ENCODE measurements around the gene RXFP1. TPM values are rescaled to one million over a fixed set of nuclear protein-coding genes. Genes with fewer than 3 reads are reported as not detected.

The RXFP1 gene
- total and polyA plus RNA-seq, 12 donors: 0.78 to 15.3 (median 6.7) TPM

DNA sequence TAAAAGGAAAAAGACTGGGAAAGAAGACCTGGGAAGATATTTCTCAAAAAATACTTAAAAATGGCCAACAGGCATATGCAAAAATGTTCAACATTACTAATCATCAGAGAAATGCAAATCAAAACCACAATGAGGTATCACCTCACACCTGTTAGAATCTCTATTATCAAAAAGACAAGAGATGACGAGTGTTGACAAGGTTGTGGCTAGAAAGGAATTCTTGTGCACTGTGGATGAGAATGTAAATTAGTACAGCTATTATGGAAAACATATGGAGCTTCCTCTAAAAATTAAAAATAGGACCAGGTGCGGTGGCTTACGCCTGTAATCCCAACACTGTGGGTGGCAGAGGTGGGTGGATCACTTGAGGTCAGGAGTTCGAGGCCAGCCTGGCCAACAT, 100.0 kb downstream of the RXFP1 start:
- Histone ChIP-seq H3K4me3 (no peak overlapping the region), H3K9me3 (replicated peaks in 1 of 3) (no peaks in the 10 kb centered on the region), H3K27me3 (no peaks in the 10 kb centered on the region), H3K4me1 (replicated peaks in 1 of 2) (no peaks in the 10 kb centered on the region), H3K27ac (no peak overlapping the region), H3K36me3 (replicated peaks in 1 of 2) (no peaks in the 10 kb centered on the region)
- WGBS, 4 donors: 79 to 88% (median 86%) methylated on average over 4 of the region's 4 CpGs
- DNase-seq: no peak
- intact Hi-C loops (cut with DNase I): no loop called here
- TF ChIP-seq, protein P1, sequence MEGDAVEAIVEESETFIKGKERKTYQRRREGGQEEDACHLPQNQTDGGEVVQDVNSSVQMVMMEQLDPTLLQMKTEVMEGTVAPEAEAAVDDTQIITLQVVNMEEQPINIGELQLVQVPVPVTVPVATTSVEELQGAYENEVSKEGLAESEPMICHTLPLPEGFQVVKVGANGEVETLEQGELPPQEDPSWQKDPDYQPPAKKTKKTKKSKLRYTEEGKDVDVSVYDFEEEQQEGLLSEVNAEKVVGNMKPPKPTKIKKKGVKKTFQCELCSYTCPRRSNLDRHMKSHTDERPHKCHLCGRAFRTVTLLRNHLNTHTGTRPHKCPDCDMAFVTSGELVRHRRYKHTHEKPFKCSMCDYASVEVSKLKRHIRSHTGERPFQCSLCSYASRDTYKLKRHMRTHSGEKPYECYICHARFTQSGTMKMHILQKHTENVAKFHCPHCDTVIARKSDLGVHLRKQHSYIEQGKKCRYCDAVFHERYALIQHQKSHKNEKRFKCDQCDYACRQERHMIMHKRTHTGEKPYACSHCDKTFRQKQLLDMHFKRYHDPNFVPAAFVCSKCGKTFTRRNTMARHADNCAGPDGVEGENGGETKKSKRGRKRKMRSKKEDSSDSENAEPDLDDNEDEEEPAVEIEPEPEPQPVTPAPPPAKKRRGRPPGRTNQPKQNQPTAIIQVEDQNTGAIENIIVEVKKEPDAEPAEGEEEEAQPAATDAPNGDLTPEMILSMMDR (IDR thresholded peaks at IDR 0.05): no peak
- no peak for TF ChIP-seq POLR2A (IDR thresholded peaks at IDR 0.05)

DNA sequence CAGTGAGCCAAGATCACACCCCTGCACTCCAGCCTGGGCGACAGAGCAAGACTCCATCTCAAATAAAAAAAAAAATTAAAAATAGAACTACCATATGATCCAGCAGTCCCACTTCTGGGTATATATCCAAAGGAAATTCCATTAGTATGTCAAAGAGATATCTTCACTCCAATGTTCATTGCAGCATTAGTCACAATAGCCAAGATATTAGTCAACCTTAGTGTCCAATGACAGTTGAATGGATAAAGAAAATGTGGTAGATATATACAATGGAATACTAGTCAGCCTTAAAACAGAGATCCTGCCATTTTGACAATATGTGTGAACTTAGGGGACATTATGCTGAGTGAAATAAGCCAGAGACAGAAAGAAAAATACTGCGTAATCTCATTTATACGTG, 100.6 kb downstream of the RXFP1 start:
- TF ChIP-seq, protein P1 (IDR thresholded peaks at IDR 0.05): no peak
- no peak for TF ChIP-seq POLR2A (IDR thresholded peaks at IDR 0.05)
- intact Hi-C loops (cut with DNase I): no loop called here
- no peaks in the 10 kb centered on the region for H3K27me3 ChIP-seq
- no peaks in the 10 kb centered on the region for H3K4me1 ChIP-seq (replicated peaks in 1 of 2)
- DNase-seq: no peak
- H3K4me3 ChIP-seq: no peak overlapping the region
- H3K27ac ChIP-seq: no peak overlapping the region
- no peaks in the 10 kb centered on the region for H3K36me3 ChIP-seq (replicated peaks in 1 of 2)
- no peaks in the 10 kb centered on the region for H3K9me3 ChIP-seq (replicated peaks in 1 of 3)
- WGBS, 4 donors: 85 to 92% (median 89%) methylated on average over 3 of the region's 3 CpGs

DNA sequence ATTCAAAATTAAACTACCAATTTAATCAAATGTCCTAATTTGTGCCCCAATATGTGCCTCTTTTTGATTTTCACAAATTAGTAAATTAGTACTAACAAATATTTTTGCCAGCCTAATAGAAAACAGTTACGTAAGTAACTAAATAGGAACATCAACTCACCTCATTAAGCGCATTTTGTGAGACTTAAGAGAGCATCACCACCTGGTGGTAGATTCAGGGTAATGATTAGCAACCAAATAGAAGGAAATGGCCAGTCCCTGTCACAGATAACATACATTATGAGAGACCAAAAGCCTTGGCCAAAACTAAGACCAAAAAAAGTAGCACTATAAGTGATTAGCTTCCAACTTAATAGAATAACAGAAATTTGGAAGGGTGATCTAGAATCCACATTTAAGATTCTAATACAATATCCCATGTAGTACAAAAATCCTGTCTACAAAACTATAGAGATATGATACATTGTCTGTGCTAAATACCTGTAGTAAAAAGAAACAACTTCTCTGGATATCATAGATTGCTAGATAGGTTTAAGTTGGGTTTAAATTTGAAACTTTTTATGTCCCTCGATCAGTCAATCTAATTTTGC, 103.3 kb downstream of the RXFP1 start:
- no peaks in the 10 kb centered on the region for H3K36me3 ChIP-seq (replicated peaks in 1 of 2)
- intact Hi-C loops (cut with DNase I): no loop called here
- peak in 2 of 7 donors; percentile 15 to 26 for DNase-seq

DNA sequence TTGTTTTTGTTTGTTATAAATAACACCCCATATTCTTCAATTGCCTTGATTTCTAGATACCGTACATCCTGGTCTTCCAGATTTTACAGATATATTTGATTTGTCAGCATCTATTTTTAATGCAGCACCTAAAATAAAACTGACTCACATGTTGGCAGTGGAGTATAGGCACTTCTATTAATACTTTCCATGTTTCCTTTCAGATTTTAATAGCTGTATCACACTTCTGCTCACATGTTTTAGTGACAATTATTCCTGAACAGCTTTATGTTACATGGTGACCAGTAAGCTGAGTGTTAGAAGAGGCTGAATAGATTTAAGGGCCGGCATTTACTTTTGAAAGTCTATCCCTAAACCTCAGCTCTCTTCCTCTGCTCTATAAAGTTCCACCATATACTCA, 103.9 kb downstream of the RXFP1 start:
- intact Hi-C loops (cut with DNase I): no loop called here
- Histone ChIP-seq H3K36me3 (replicated peaks in 1 of 2) (no peaks in the 10 kb centered on the region), H3K27me3 (no peaks in the 10 kb centered on the region), H3K4me3 (no peak overlapping the region), H3K4me1 (replicated peaks in 1 of 2) (no peaks in the 10 kb centered on the region), H3K27ac (no peak overlapping the region), H3K9me3 (replicated peaks in 1 of 3) (no peaks in the 10 kb centered on the region)
- no peak for DNase-seq
- 56 to 58% (median 56%) methylated on average over 2 of the region's 2 CpGs for WGBS, 4 donors
- TF ChIP-seq, protein P1 (IDR thresholded peaks at IDR 0.05): no peak
- no peak for TF ChIP-seq POLR2A (IDR thresholded peaks at IDR 0.05)

More for the DNA sequence above, 103.3 kb downstream of the RXFP1 start:
- Histone ChIP-seq H3K9me3 (replicated peaks in 1 of 3) (no peaks in the 10 kb centered on the region), H3K27ac (no peak overlapping the region), H3K27me3 (no peaks in the 10 kb centered on the region), H3K4me3 (no peak overlapping the region), H3K4me1 (replicated peaks in 1 of 2) (no peaks in the 10 kb centered on the region)
- TF ChIP-seq, protein P1 (IDR thresholded peaks at IDR 0.05): peak; percentile 50 to 76 (median 71)
- no peak for TF ChIP-seq POLR2A (IDR thresholded peaks at IDR 0.05)
- 26 to 32% (median 30%) methylated on average over 3 of the region's 3 CpGs for WGBS, 4 donors

Measured in adrenal gland (tissue), 12 donors.